SK-N-SH (cell line): ENCODE results near the gene CACNA1H. TPM values are rescaled to one million over a fixed set of nuclear protein-coding genes. Genes with fewer than 3 reads are reported as not detected.

Experiments
- CTCF ChIA-PET: fragments of 300-600, 350-600 bp; formaldehyde crosslinking; extraction: SDS; loops from one replicate; lab custom pipeline; 2021; lab: Yijun Ruan, JAX
- POLR2A ChIA-PET: fragments of 350-600 bp; sonication (Branson Sonifier 250); formaldehyde crosslinking; extraction: SDS; loops from one replicate; lab custom pipeline; 2020; ENCODE audit warnings: antibody characterized with exemption, inconsistent platforms; lab: Yijun Ruan, JAX
- DNase-seq: peaks from one replicate; pipeline ENCODE4 v3.0.0; 2012
- H2AFZ ChIP-seq: fragments of 200-600 bp; sonication (generic); 2 replicates; pipeline ENCODE4 v1.8.1; 2016; ENCODE audit warnings: antibody characterized with exemption, mild to moderate bottlenecking, low read depth
- H3F3A ChIP-seq: fragments of 200-600 bp; sonication (generic); replicated peaks from 2 replicates; pipeline ENCODE3; 2016; ENCODE audit warnings: antibody characterized with exemption, mild to moderate bottlenecking; ENCODE audit not compliant: insufficient read depth
- H3K27ac ChIP-seq, 2 experiments: fragments of 200-500 bp in 1 of 2; fragments of 200-600 bp in 1 of 2; sonication (Bioruptor generic) in 1 of 2; sonication (generic), shearing (Covaris generic) in 1 of 2; 2 replicates each; pipeline versions ENCODE4 v1.5.1 to v1.6.1; 2014 to 2016; ENCODE audit warnings: low read depth in 2 of 2, inconsistent platforms in 1 of 2, low read length in 1 of 2, mild to moderate bottlenecking in 1 of 2, mixed read lengths in 1 of 2
- H3K27me3 ChIP-seq: fragments of 200-600 bp; sonication (generic), shearing (Covaris generic); 2 replicates; pipeline ENCODE4 v1.6.1; 2016; ENCODE audit warnings: mixed run types; ENCODE audit not compliant: insufficient read depth
- H3K36me3 ChIP-seq, 2 experiments: fragments of 200-500 bp in 1 of 2; fragments of 200-600 bp in 1 of 2; sonication (Bioruptor generic) in 1 of 2; sonication (generic) in 1 of 2; replicated peaks in 1 of 2; 2 replicates each; pipeline versions ENCODE3 to v1.5.1; 2014 to 2016; ENCODE audit warnings: low read length in 1 of 2, mild to moderate bottlenecking in 1 of 2; ENCODE audit not compliant: insufficient read depth in 2 of 2, control insufficient read depth in 1 of 2
- H3K4me1 ChIP-seq, 2 experiments: fragments of 200-500 bp in 1 of 2; fragments of 200-600 bp in 1 of 2; sonication (Bioruptor generic) in 1 of 2; sonication (generic), shearing (Covaris generic) in 1 of 2; 2 replicates each; pipeline versions ENCODE4 v1.5.1 to v1.6.1; 2014 to 2016; ENCODE audit warnings: low read depth in 1 of 2, low read length in 1 of 2, mixed run types in 1 of 2; ENCODE audit not compliant: insufficient read depth in 2 of 2, control insufficient read depth in 1 of 2
- H3K4me2 ChIP-seq: fragments of 200-600 bp; sonication (generic), shearing (Covaris generic); 2 replicates; pipeline ENCODE4 v1.6.1; 2017; ENCODE audit warnings: mixed run types
- H3K4me3 ChIP-seq, 2 experiments: fragments of 200-500 bp in 1 of 2; fragments of 200-600 bp in 1 of 2; sonication (Bioruptor generic) in 1 of 2; sonication (generic), shearing (Covaris generic) in 1 of 2; 2 replicates each; pipeline versions ENCODE4 v1.5.1 to v1.8.1; 2014 to 2016; ENCODE audit warnings: low read depth in 2 of 2, inconsistent platforms in 1 of 2, low read length in 1 of 2, mild to moderate bottlenecking in 1 of 2, mixed read lengths in 1 of 2, moderate library complexity in 1 of 2
- H3K79me2 ChIP-seq: fragments of 200-600 bp; sonication (generic); 2 replicates; pipeline ENCODE4 v1.8.1; 2017; ENCODE audit warnings: mild to moderate bottlenecking; ENCODE audit not compliant: insufficient read depth
- H3K9ac ChIP-seq: fragments of 200-600 bp; sonication (generic); 2 replicates; pipeline ENCODE4 v1.6.1; 2017; ENCODE audit warnings: mixed run types
- H3K9me2 ChIP-seq: fragments of 200-600 bp; sonication (generic); 2 replicates; pipeline ENCODE4 v1.6.1; 2017; ENCODE audit warnings: mixed run types
- H3K9me3 ChIP-seq: fragments of 200-600 bp; sonication (generic); 2 replicates; pipeline ENCODE4 v1.6.1; 2017; ENCODE audit warnings: mixed run types, mild to moderate bottlenecking, moderate library complexity
- H4K20me1 ChIP-seq: fragments of 200-600 bp; sonication (generic); 2 replicates; pipeline ENCODE4 v1.6.1; 2017; ENCODE audit warnings: mild to moderate bottlenecking, mixed run types; ENCODE audit not compliant: insufficient read depth
- CHD2 ChIP-seq: fragments of 150-350 bp; IDR thresholded peaks from 2 replicates; pipeline ENCODE4 v1.6.1; 2018; ENCODE audit warnings: low read length; ENCODE audit not compliant: partially characterized antibody
- CTCF ChIP-seq: fragments of 200-600 bp; sonication (generic); IDR thresholded peaks from 2 replicates; pipeline ENCODE4 v1.6.1; 2017; ENCODE audit warnings: antibody characterized with exemption, mild to moderate bottlenecking, moderate library complexity
- ELF1 ChIP-seq: IDR thresholded peaks from 2 replicates; pipeline ENCODE4 v1.4.0; 2012
- EZH2phosphoT487 ChIP-seq: fragments of 200-600 bp; sonication (generic); IDR thresholded peaks from 2 replicates; pipeline ENCODE4 v1.6.1; 2017; ENCODE audit warnings: low read depth, mixed run types, mild to moderate bottlenecking, antibody characterized with exemption, moderate library complexity, borderline replicate concordance
- FOSL2 ChIP-seq: IDR thresholded peaks from 2 replicates; pipeline ENCODE4 v1.4.0; 2012; ENCODE audit warnings: low read depth, mild to moderate bottlenecking, moderate library complexity, borderline replicate concordance
- FOXJ3 ChIP-seq: sonication (generic); formaldehyde crosslinking; IDR thresholded peaks from 2 replicates; pipeline ENCODE4 v1.5.1; 2020; ENCODE audit warnings: mild to moderate bottlenecking, missing genetic modification reagents
- GABPA ChIP-seq: IDR thresholded peaks from 2 replicates; pipeline ENCODE4 v1.4.0; 2012; ENCODE audit warnings: low read depth, mild to moderate bottlenecking
- MXI1 ChIP-seq: IDR thresholded peaks from 2 replicates; pipeline ENCODE4 v1.6.1; 2012; ENCODE audit warnings: mild to moderate bottlenecking, low read depth, low read length, improper control_type of control experiment
- NRF1 ChIP-seq: IDR thresholded peaks from 2 replicates; pipeline ENCODE4 v1.6.1; 2012; ENCODE audit warnings: low read depth, mild to moderate bottlenecking, low read length
- RAD21 ChIP-seq: IDR thresholded peaks from 2 replicates; pipeline ENCODE4 v1.6.1; 2012; ENCODE audit warnings: mild to moderate bottlenecking, low read length
- RCOR1 ChIP-seq: fragments of 150-350 bp; IDR thresholded peaks from 2 replicates; pipeline ENCODE4 v1.6.1; 2017; ENCODE audit warnings: antibody characterized with exemption, low read length
- RFX5 ChIP-seq: IDR thresholded peaks from 2 replicates; pipeline ENCODE4 v1.6.1; 2012; ENCODE audit warnings: mild to moderate bottlenecking, improper control_type of control experiment, low read length
- RXRA ChIP-seq: IDR thresholded peaks from 2 replicates; pipeline ENCODE4 v1.4.0; 2012; ENCODE audit warnings: low read depth, mild to moderate bottlenecking, borderline replicate concordance
- SIN3A ChIP-seq: IDR thresholded peaks from 2 replicates; pipeline ENCODE4 v1.6.1; 2012; ENCODE audit warnings: low read depth, mild to moderate bottlenecking, low read length, moderate library complexity, borderline replicate concordance
- SMC3 ChIP-seq: IDR thresholded peaks from 2 replicates; pipeline ENCODE4 v1.6.1; 2012; ENCODE audit warnings: low read depth, low read length, improper control_type of control experiment
- TEAD4 ChIP-seq: IDR thresholded peaks from 2 replicates; pipeline ENCODE4 v1.4.0; 2012; ENCODE audit warnings: mild to moderate bottlenecking, borderline replicate concordance; ENCODE audit not compliant: insufficient read depth
- USF2 ChIP-seq: fragments of 150-350 bp; IDR thresholded peaks from 2 replicates; pipeline ENCODE4 v1.6.1; 2017; ENCODE audit warnings: antibody characterized with exemption, low read length, low read depth, borderline replicate concordance
- YY1 ChIP-seq: IDR thresholded peaks from 2 replicates; pipeline ENCODE4 v1.4.0; 2012; ENCODE audit warnings: low read depth, mild to moderate bottlenecking
- WGBS: methylation state at CpG from one replicate; pipeline ENCODE4 v1.1.6; 2017; ENCODE audit warnings: low lambda C conversion rate; 5-methylcytosine and 5-hydroxymethylcytosine counted together
- polyA plus RNA-seq, 3 experiments: library from polyadenylated mRNA; depleted of rRNA; stranded (reverse); fragments of >200 nt; gene quantifications; 2 replicates each; pipeline ENCODE4 v1.2.3, GENCODE V29; 2012

CACNA1H gene
- polyA plus RNA-seq, 1 of the 3 experiments (the other 2 are of a cell fraction) = not detected

GRCh38 chr16:1127971-1128715, 24.8 kb upstream of the CACNA1H start:
- no peak overlapping the region for H3K4me2 ChIP-seq
- H3K27me3 ChIP-seq = peaks cover 41% of the 10 kb centered on the region
- no peaks in the 10 kb centered on the region for H3F3A ChIP-seq
- no peak overlapping the region for H2AFZ ChIP-seq
- H3K36me3 ChIP-seq = no peaks in the 10 kb centered on the region
- TF ChIP-seq GABPA (no peak), CTCF (no peak), NRF1 (no peak), YY1 (no peak), FOXJ3 (CRISPR knock-in tag) (no peak), SMC3 (no peak), RFX5 (no peak), ELF1 (no peak), USF2 (no peak), FOSL2 (no peak), MXI1 (no peak), CHD2 (no peak), RCOR1 (no peak), RXRA (no peak), RAD21 (no peak), EZH2phosphoT487 (no peak), SIN3A (no peak), TEAD4 (no peak)
- ChIA-PET CTCF (no interaction called here), POLR2A (no interaction called here)
- no peak overlapping the region for H3K27ac ChIP-seq
- no peaks in the 10 kb centered on the region for H3K9me2 ChIP-seq
- H3K9me3 ChIP-seq = no peaks in the 10 kb centered on the region
- H3K4me3 ChIP-seq = no peak overlapping the region
- H4K20me1 ChIP-seq = no peaks in the 10 kb centered on the region
- no peaks in the 10 kb centered on the region for H3K79me2 ChIP-seq
- WGBS = 60% methylated on average over 13 of the region's 31 CpGs
- H3K9ac ChIP-seq = no peak overlapping the region
- no peak for DNase-seq
- no peaks in the 10 kb centered on the region for H3K4me1 ChIP-seq
